Hepatocyte (in vitro differentiated cells): ENCODE results near the gene CCL24.

Source experiments
- EZH2 ChIP-seq: fragments of 200-600 bp; sonication (generic); IDR thresholded peaks from 2 replicates; pipeline ENCODE4 v1.6.1; 2016; ENCODE audit warnings: antibody characterized with exemption, mild to moderate bottlenecking, borderline replicate concordance
- TF ChIP-seq, protein P1 (sequence below): fragments of 200-600 bp; sonication (generic); IDR thresholded peaks from 2 replicates; pipeline ENCODE4 v1.5.1; 2016; ENCODE audit warnings: antibody characterized with exemption, mild to moderate bottlenecking; ENCODE audit not compliant: poor library complexity

DNA sequence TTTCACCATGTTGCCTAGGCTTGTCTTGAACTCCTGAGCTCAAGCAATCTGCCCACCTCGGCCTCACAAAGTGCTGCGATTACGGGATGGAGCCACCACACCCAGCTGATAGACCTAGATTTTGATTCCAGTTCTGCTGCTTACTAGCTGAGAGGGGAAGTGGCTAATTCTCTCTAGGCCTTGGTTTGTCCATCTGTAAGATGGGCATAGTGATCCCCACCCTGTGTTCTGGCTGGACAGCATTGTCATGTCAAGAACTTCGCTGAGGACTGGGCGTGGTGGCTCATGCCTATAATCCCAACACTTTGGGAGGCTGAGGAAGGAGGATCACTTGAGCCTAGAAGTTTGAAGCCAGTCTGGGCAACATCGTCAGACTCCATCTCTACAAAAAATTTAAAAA lies 17.4 kb upstream of the CCL24 start:
- TF ChIP-seq, protein P1, sequence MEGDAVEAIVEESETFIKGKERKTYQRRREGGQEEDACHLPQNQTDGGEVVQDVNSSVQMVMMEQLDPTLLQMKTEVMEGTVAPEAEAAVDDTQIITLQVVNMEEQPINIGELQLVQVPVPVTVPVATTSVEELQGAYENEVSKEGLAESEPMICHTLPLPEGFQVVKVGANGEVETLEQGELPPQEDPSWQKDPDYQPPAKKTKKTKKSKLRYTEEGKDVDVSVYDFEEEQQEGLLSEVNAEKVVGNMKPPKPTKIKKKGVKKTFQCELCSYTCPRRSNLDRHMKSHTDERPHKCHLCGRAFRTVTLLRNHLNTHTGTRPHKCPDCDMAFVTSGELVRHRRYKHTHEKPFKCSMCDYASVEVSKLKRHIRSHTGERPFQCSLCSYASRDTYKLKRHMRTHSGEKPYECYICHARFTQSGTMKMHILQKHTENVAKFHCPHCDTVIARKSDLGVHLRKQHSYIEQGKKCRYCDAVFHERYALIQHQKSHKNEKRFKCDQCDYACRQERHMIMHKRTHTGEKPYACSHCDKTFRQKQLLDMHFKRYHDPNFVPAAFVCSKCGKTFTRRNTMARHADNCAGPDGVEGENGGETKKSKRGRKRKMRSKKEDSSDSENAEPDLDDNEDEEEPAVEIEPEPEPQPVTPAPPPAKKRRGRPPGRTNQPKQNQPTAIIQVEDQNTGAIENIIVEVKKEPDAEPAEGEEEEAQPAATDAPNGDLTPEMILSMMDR = no peak
- no peak for TF ChIP-seq EZH2
